H9 (cell line): ENCODE data around the gene CRYGA. TPM values are rescaled to one million over a fixed set of nuclear protein-coding genes. Genes with fewer than 3 reads are reported as not detected.

Experiments
- DNase-seq: peaks from one replicate; pipeline ENCODE4 v3.0.0-alpha.2; 2017
- H2AFZ ChIP-seq: one replicate; pipeline ENCODE4 v1.6.1; 2013; ENCODE audit warnings: mild to moderate bottlenecking, low read length, control low read depth, moderate library complexity
- H2AK5ac ChIP-seq: 2 replicates; pipeline ENCODE4 v1.6.1; 2013; ENCODE audit warnings: low read length, control low read depth, mixed read lengths; ENCODE audit not compliant: insufficient read length
- H2BK120ac ChIP-seq: one replicate; pipeline ENCODE4 v1.6.1; 2013; ENCODE audit warnings: low read depth, mild to moderate bottlenecking, low read length, control low read depth, inconsistent platforms; ENCODE audit not compliant: poor library complexity, severe bottlenecking
- H2BK12ac ChIP-seq: 2 replicates; pipeline ENCODE4 v1.6.1; 2013; ENCODE audit warnings: low read length, control low read depth, mixed read lengths, low read depth; ENCODE audit not compliant: insufficient read length
- H2BK15ac ChIP-seq: 2 replicates; pipeline ENCODE4 v1.6.1; 2013; ENCODE audit warnings: low read depth, low read length, control low read depth
- H2BK20ac ChIP-seq: one replicate; pipeline ENCODE4 v1.6.1; 2013; ENCODE audit warnings: low read depth, mild to moderate bottlenecking, low read length, control low read depth, inconsistent platforms; ENCODE audit not compliant: poor library complexity, severe bottlenecking
- H2BK5ac ChIP-seq: 2 replicates; pipeline ENCODE4 v1.6.1; 2013; ENCODE audit warnings: low read length, control low read depth, mixed read lengths; ENCODE audit not compliant: insufficient read length
- H3K14ac ChIP-seq: 2 replicates; pipeline ENCODE4 v1.6.1; 2013; ENCODE audit warnings: low read length, control low read depth; ENCODE audit not compliant: insufficient read depth
- H3K18ac ChIP-seq: 2 replicates; pipeline ENCODE4 v1.6.1; 2013; ENCODE audit warnings: low read depth, mild to moderate bottlenecking, mixed read lengths, low read length, control low read depth; ENCODE audit not compliant: insufficient read length
- H3K23ac ChIP-seq: 2 replicates; pipeline ENCODE4 v1.6.1; 2013; ENCODE audit warnings: low read length, control low read depth, mixed read lengths, low read depth; ENCODE audit not compliant: insufficient read length
- H3K23me2 ChIP-seq: 2 replicates; pipeline ENCODE4 v1.6.1; 2013; ENCODE audit warnings: low read depth, mild to moderate bottlenecking, mixed read lengths, low read length, control low read depth; ENCODE audit not compliant: insufficient read length, poor library complexity, severe bottlenecking
- H3K27ac ChIP-seq: 2 replicates; pipeline ENCODE4 v1.5.1; 2013; ENCODE audit warnings: low read length, control low read depth, mixed read lengths, low read depth; ENCODE audit not compliant: insufficient read length
- H3K27me3 ChIP-seq: 2 replicates; pipeline ENCODE4 v1.6.1; 2013; ENCODE audit warnings: low read length, control low read depth, inconsistent platforms; ENCODE audit not compliant: insufficient read depth
- H3K4ac ChIP-seq: 2 replicates; pipeline ENCODE4 v1.6.1; 2013; ENCODE audit warnings: low read depth, mild to moderate bottlenecking, control low read depth, inconsistent platforms, low read length, moderate library complexity
- H3K4me1 ChIP-seq: 2 replicates; pipeline ENCODE4 v1.6.1; 2013; ENCODE audit warnings: low read length, control low read depth, inconsistent platforms; ENCODE audit not compliant: insufficient read depth
- H3K4me2 ChIP-seq: 2 replicates; pipeline ENCODE4 v1.6.1; 2013; ENCODE audit warnings: low read length, control low read depth, mixed read lengths; ENCODE audit not compliant: insufficient read length, insufficient read depth
- H3K56ac ChIP-seq: 2 replicates; pipeline ENCODE4 v1.6.1; 2013; ENCODE audit warnings: low read depth, mild to moderate bottlenecking, mixed read lengths, low read length, control low read depth; ENCODE audit not compliant: insufficient read length
- H3K79me1 ChIP-seq: 2 replicates; pipeline ENCODE4 v1.6.1; 2013; ENCODE audit warnings: low read depth, mild to moderate bottlenecking, moderate library complexity, low read length, control low read depth, inconsistent platforms; ENCODE audit not compliant: insufficient read depth, poor library complexity, severe bottlenecking
- H3K79me2 ChIP-seq: 2 replicates; pipeline ENCODE4 v1.6.1; 2013; ENCODE audit warnings: low read length, control low read depth, inconsistent platforms; ENCODE audit not compliant: insufficient read depth
- H3K9ac ChIP-seq: 2 replicates; pipeline ENCODE4 v1.6.1; 2013; ENCODE audit warnings: low read length, control low read depth, mixed read lengths; ENCODE audit not compliant: insufficient read length; ENCODE audit errors: extremely low read depth
- H3K9me3 ChIP-seq: one replicate; pipeline ENCODE4 v1.6.1; 2013; ENCODE audit warnings: low read depth, low read length, inconsistent platforms; ENCODE audit not compliant: control insufficient read depth
- H3T11ph ChIP-seq: one replicate; pipeline ENCODE4 v1.6.1; 2013; ENCODE audit warnings: mild to moderate bottlenecking, low read length, control low read depth, inconsistent platforms
- H4K20me1 ChIP-seq: one replicate; pipeline ENCODE4 v1.6.1; 2013; ENCODE audit not compliant: control insufficient read depth, insufficient read length, insufficient read depth
- H4K5ac ChIP-seq: 2 replicates; pipeline ENCODE4 v1.6.1; 2013; ENCODE audit warnings: low read depth, mild to moderate bottlenecking, mixed read lengths, low read length, control low read depth; ENCODE audit not compliant: insufficient read length
- H4K8ac ChIP-seq: replicated peaks from 2 replicates; pipeline ENCODE4 v1.6.1; 2013; ENCODE audit warnings: low read length, control low read depth, mixed read lengths, low read depth; ENCODE audit not compliant: insufficient read length
- H4K91ac ChIP-seq: 2 replicates; pipeline ENCODE4 v1.6.1; 2013; ENCODE audit warnings: low read depth, mild to moderate bottlenecking, moderate library complexity, mixed read lengths, low read length, control low read depth; ENCODE audit not compliant: insufficient read length
- H3K27ac Mint-ChIP-seq, 3 experiments: 2 replicates in 2 of 3; 3 replicates in 1 of 3; pipeline ENCODE4 v1.8.0; 2020 to 2021; ENCODE audit warnings: mixed read lengths in 3 of 3, mild to moderate bottlenecking in 1 of 3, moderate library complexity in 1 of 3
- H3K27me3 Mint-ChIP-seq: 2 replicates; pipeline ENCODE4 v1.8.0; 2021; ENCODE audit warnings: low read depth, mild to moderate bottlenecking, moderate library complexity, mixed read lengths
- H3K36me3 Mint-ChIP-seq, 3 experiments: 2 replicates in 2 of 3; 3 replicates in 1 of 3; pipeline ENCODE4 v1.8.0; 2020 to 2021; ENCODE audit warnings: low read depth in 3 of 3, mixed read lengths in 3 of 3; ENCODE audit not compliant: insufficient read depth in 1 of 3
- H3K4me1 Mint-ChIP-seq, 2 experiments: 2 replicates each; pipeline ENCODE4 v1.8.0; 2020; ENCODE audit warnings: mixed read lengths in 2 of 2
- H3K4me3 Mint-ChIP-seq, 2 experiments: 2 replicates in 1 of 2; 3 replicates in 1 of 2; pipeline ENCODE4 v1.8.0; 2020 to 2021; ENCODE audit warnings: mild to moderate bottlenecking in 2 of 2, mixed read lengths in 2 of 2, moderate library complexity in 1 of 2
- H3K9me3 Mint-ChIP-seq, 2 experiments: 2 replicates in 1 of 2; 3 replicates in 1 of 2; pipeline ENCODE4 v1.8.0; 2020; ENCODE audit warnings: mild to moderate bottlenecking in 2 of 2, mixed read lengths in 2 of 2, moderate library complexity in 1 of 2
- WGBS: extraction: QIAGEN DNeasy Blood & Tissue Kit; methylation state at CpG from one replicate; pipeline ENCODE4 v1.1.7; 2013; ENCODE audit warnings: missing lambda C conversion rate, low lambda C conversion rate, mixed read lengths; ENCODE audit not compliant: insufficient read length; ENCODE audit errors: extremely low coverage; 5-methylcytosine and 5-hydroxymethylcytosine counted together
- total RNA-seq: library from RNA; stranded (reverse); gene quantifications from 2 replicates; pipeline ENCODE4 v1.2.1, GENCODE V29; 2021
- TF ChIP-seq, protein P1 (sequence below): fragments of 200-600 bp; sonication (generic); conservative IDR thresholded peaks from 3 replicates; pipeline ENCODE4 v1.8.0; 2021; ENCODE audit warnings: antibody characterized with exemption, mild to moderate bottlenecking

CRYGA gene
- total RNA-seq, 1 experiment from 2014 or later, result not detected

- H3K27ac ChIP-seq, result no peak overlapping the region
- H2BK20ac ChIP-seq, result no peak overlapping the region
- no peak overlapping the region for H3K4me2 ChIP-seq
- H3K23ac ChIP-seq, result no peak overlapping the region
- no peaks in the 10 kb centered on the region for H3K79me1 ChIP-seq
- H2AFZ ChIP-seq, result no peak overlapping the region
- Mint-ChIP-seq H3K4me1 (peaks cover 6 to 10% of the 10 kb centered on the region in 2 experiments), H3K36me3 (no peaks in the 10 kb centered on the region), H3K9me3 (no peaks in the 10 kb centered on the region), H3K27ac (no peak overlapping the region; a peak in 1 of 7 replicates), H3K4me3 (no peak overlapping the region), H3K27me3 (no peaks in the 10 kb centered on the region)
- H2BK5ac ChIP-seq, result no peak overlapping the region
- no peaks in the 10 kb centered on the region for H3K79me2 ChIP-seq
- no peak overlapping the region for H3K9ac ChIP-seq
- no peaks in the 10 kb centered on the region for H3K23me2 ChIP-seq
- no peak overlapping the region for H2AK5ac ChIP-seq
- H2BK120ac ChIP-seq, result no peak overlapping the region
- H3K4ac ChIP-seq, result no peak overlapping the region
- H4K91ac ChIP-seq, result no peak overlapping the region
- WGBS, result no CpG with 5 or more reads among the region's 9 CpGs
- no peak overlapping the region for H3K56ac ChIP-seq
- no peak overlapping the region for H3T11ph ChIP-seq
- H3K4me1 ChIP-seq, result no peaks in the 10 kb centered on the region
- no peak overlapping the region for H4K8ac ChIP-seq
- no peak for DNase-seq
- H4K5ac ChIP-seq, result no peak overlapping the region
- H2BK15ac ChIP-seq, result no peak overlapping the region
- H2BK12ac ChIP-seq, result no peak overlapping the region
- no peak overlapping the region for H3K14ac ChIP-seq
- H3K27me3 ChIP-seq, result no peaks in the 10 kb centered on the region
- H4K20me1 ChIP-seq, result no peaks in the 10 kb centered on the region
- H3K9me3 ChIP-seq, result no peaks in the 10 kb centered on the region
- H3K18ac ChIP-seq, result no peak overlapping the region
- TF ChIP-seq, protein P1, sequence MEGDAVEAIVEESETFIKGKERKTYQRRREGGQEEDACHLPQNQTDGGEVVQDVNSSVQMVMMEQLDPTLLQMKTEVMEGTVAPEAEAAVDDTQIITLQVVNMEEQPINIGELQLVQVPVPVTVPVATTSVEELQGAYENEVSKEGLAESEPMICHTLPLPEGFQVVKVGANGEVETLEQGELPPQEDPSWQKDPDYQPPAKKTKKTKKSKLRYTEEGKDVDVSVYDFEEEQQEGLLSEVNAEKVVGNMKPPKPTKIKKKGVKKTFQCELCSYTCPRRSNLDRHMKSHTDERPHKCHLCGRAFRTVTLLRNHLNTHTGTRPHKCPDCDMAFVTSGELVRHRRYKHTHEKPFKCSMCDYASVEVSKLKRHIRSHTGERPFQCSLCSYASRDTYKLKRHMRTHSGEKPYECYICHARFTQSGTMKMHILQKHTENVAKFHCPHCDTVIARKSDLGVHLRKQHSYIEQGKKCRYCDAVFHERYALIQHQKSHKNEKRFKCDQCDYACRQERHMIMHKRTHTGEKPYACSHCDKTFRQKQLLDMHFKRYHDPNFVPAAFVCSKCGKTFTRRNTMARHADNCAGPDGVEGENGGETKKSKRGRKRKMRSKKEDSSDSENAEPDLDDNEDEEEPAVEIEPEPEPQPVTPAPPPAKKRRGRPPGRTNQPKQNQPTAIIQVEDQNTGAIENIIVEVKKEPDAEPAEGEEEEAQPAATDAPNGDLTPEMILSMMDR, result no peak
Observed at GRCh38 chr2:208210688-208211451, 47.5 kb upstream of the CRYGA start.
